Endothelial cell of umbilical vein (primary cell): ENCODE data around the gene NOTCH1.

Experiments used
- CTCF ChIP-seq, 2 donors: IDR thresholded peaks; 1 replicate in 1 of 2; 2 replicates in 1 of 2; pipeline ENCODE4 v1.5.1; 2011; ENCODE audit warnings: low read length in 2 of 2, mild to moderate bottlenecking in 2 of 2, moderate library complexity in 2 of 2, control low read depth in 1 of 2, inconsistent platforms in 1 of 2, low read depth in 1 of 2; ENCODE audit not compliant: insufficient read depth in 1 of 2; ENCODE audit errors: extremely low read depth in 1 of 2
- EZH2 ChIP-seq: IDR thresholded peaks from 2 replicates; pipeline ENCODE4 v1.6.1; 2012; ENCODE audit warnings: borderline replicate concordance, low read depth, mild to moderate bottlenecking, moderate library complexity, low read length, inconsistent platforms; ENCODE audit not compliant: severe bottlenecking
- MAX ChIP-seq: IDR thresholded peaks from 2 replicates; pipeline ENCODE4 v1.6.1; 2011; ENCODE audit not compliant: insufficient read depth, insufficient read length
- POLR2A ChIP-seq: IDR thresholded peaks from 2 replicates; pipeline ENCODE4 v1.6.1; 2012; ENCODE audit warnings: low read depth, mild to moderate bottlenecking, control low read depth, low read length
- POLR2AphosphoS5 ChIP-seq: IDR thresholded peaks from 2 replicates; pipeline ENCODE4 v1.6.1; 2012; ENCODE audit warnings: low read depth, mild to moderate bottlenecking, control low read depth, low read length, moderate library complexity; ENCODE audit not compliant: insufficient read depth

- TF ChIP-seq CTCF (IDR thresholded peaks at IDR 0.05; ENCODE audit: extremely low read depth in 1 of 2, insufficient read depth in 1 of 2, low read depth in 1 of 2, low read length in 2 of 2) (no peak), POLR2A (no peak), EZH2 (no peak), MAX (no peak), POLR2AphosphoS5 (no peak)
These were observed 40.1 kb downstream of the NOTCH1 start for GRCh38 chr9:136505406-136506403.
